ENCODE data around the gene PITX2.

DNA sequence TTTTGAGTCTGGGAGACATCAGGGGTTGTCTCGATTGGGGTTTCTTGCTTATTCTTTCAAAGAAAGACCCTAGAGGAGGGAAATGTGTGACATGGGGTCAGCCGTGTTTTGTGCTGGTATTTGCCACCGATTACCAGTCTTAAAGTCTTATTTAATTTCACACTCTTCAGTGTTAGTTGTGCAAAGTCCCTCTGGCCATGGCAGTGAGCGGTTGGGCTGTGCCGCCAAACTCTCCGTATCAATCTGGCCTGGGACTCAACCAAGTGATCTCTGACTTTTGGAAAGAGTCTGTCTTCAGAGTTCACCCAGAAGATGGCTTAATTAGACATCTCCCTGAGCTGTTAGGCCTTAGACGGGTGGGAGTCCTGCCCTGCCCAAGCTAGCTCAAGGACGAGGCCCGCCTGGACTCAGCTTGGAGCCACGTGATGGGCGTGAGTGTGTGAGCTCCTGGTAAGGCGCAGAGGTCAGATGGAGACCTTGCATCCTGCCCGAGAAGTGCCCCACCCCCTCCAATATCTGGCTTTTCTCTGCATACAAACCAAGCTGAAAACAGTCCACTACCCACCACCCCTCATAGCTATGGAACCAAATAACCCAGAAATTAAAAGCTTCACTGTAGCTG, 3.8 kb upstream of the PITX2 start:
- TF ChIP-seq EZH2 (IDR thresholded peaks at IDR 0.05; ENCODE audit: low read depth, unreplicated experiment) (peak; percentile 66), JUNB (IDR thresholded peaks at IDR 0.05; ENCODE audit: unreplicated experiment) (no peak), EZH2phosphoT487 (IDR thresholded peaks at IDR 0.05; ENCODE audit: unreplicated experiment) (no peak), STAT1 (IDR thresholded peaks at IDR 0.05; ENCODE audit: unreplicated experiment) (no peak), POLR2AphosphoS5 (IDR thresholded peaks at IDR 0.05; ENCODE audit: low read depth) (no peak), CREB1 (CRISPR knock-in tag; IDR thresholded peaks at IDR 0.05; ENCODE audit: low read depth) (no peak), NANOG (IDR thresholded peaks at IDR 0.05; ENCODE audit: borderline replicate concordance) (no peak), ZNF331 (CRISPR knock-in tag; IDR thresholded peaks at IDR 0.05; ENCODE audit: low read depth) (no peak), ZNF114 (CRISPR knock-in tag; IDR thresholded peaks at IDR 0.05) (no peak)
- TF ChIP-seq, protein P1, sequence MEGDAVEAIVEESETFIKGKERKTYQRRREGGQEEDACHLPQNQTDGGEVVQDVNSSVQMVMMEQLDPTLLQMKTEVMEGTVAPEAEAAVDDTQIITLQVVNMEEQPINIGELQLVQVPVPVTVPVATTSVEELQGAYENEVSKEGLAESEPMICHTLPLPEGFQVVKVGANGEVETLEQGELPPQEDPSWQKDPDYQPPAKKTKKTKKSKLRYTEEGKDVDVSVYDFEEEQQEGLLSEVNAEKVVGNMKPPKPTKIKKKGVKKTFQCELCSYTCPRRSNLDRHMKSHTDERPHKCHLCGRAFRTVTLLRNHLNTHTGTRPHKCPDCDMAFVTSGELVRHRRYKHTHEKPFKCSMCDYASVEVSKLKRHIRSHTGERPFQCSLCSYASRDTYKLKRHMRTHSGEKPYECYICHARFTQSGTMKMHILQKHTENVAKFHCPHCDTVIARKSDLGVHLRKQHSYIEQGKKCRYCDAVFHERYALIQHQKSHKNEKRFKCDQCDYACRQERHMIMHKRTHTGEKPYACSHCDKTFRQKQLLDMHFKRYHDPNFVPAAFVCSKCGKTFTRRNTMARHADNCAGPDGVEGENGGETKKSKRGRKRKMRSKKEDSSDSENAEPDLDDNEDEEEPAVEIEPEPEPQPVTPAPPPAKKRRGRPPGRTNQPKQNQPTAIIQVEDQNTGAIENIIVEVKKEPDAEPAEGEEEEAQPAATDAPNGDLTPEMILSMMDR (conservative IDR thresholded peaks at IDR 0.05; ENCODE audit: low read depth in 2 of 2), result no peak
- TF ChIP-seq, protein P2, sequence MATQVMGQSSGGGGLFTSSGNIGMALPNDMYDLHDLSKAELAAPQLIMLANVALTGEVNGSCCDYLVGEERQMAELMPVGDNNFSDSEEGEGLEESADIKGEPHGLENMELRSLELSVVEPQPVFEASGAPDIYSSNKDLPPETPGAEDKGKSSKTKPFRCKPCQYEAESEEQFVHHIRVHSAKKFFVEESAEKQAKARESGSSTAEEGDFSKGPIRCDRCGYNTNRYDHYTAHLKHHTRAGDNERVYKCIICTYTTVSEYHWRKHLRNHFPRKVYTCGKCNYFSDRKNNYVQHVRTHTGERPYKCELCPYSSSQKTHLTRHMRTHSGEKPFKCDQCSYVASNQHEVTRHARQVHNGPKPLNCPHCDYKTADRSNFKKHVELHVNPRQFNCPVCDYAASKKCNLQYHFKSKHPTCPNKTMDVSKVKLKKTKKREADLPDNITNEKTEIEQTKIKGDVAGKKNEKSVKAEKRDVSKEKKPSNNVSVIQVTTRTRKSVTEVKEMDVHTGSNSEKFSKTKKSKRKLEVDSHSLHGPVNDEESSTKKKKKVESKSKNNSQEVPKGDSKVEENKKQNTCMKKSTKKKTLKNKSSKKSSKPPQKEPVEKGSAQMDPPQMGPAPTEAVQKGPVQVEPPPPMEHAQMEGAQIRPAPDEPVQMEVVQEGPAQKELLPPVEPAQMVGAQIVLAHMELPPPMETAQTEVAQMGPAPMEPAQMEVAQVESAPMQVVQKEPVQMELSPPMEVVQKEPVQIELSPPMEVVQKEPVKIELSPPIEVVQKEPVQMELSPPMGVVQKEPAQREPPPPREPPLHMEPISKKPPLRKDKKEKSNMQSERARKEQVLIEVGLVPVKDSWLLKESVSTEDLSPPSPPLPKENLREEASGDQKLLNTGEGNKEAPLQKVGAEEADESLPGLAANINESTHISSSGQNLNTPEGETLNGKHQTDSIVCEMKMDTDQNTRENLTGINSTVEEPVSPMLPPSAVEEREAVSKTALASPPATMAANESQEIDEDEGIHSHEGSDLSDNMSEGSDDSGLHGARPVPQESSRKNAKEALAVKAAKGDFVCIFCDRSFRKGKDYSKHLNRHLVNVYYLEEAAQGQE (IDR thresholded peaks at IDR 0.05; ENCODE audit: unreplicated experiment), result no peak
- TF ChIP-seq, protein P3, sequence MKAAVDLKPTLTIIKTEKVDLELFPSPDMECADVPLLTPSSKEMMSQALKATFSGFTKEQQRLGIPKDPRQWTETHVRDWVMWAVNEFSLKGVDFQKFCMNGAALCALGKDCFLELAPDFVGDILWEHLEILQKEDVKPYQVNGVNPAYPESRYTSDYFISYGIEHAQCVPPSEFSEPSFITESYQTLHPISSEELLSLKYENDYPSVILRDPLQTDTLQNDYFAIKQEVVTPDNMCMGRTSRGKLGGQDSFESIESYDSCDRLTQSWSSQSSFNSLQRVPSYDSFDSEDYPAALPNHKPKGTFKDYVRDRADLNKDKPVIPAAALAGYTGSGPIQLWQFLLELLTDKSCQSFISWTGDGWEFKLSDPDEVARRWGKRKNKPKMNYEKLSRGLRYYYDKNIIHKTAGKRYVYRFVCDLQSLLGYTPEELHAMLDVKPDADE (IDR thresholded peaks at IDR 0.05), result no peak
- TF ChIP-seq, protein P4, sequence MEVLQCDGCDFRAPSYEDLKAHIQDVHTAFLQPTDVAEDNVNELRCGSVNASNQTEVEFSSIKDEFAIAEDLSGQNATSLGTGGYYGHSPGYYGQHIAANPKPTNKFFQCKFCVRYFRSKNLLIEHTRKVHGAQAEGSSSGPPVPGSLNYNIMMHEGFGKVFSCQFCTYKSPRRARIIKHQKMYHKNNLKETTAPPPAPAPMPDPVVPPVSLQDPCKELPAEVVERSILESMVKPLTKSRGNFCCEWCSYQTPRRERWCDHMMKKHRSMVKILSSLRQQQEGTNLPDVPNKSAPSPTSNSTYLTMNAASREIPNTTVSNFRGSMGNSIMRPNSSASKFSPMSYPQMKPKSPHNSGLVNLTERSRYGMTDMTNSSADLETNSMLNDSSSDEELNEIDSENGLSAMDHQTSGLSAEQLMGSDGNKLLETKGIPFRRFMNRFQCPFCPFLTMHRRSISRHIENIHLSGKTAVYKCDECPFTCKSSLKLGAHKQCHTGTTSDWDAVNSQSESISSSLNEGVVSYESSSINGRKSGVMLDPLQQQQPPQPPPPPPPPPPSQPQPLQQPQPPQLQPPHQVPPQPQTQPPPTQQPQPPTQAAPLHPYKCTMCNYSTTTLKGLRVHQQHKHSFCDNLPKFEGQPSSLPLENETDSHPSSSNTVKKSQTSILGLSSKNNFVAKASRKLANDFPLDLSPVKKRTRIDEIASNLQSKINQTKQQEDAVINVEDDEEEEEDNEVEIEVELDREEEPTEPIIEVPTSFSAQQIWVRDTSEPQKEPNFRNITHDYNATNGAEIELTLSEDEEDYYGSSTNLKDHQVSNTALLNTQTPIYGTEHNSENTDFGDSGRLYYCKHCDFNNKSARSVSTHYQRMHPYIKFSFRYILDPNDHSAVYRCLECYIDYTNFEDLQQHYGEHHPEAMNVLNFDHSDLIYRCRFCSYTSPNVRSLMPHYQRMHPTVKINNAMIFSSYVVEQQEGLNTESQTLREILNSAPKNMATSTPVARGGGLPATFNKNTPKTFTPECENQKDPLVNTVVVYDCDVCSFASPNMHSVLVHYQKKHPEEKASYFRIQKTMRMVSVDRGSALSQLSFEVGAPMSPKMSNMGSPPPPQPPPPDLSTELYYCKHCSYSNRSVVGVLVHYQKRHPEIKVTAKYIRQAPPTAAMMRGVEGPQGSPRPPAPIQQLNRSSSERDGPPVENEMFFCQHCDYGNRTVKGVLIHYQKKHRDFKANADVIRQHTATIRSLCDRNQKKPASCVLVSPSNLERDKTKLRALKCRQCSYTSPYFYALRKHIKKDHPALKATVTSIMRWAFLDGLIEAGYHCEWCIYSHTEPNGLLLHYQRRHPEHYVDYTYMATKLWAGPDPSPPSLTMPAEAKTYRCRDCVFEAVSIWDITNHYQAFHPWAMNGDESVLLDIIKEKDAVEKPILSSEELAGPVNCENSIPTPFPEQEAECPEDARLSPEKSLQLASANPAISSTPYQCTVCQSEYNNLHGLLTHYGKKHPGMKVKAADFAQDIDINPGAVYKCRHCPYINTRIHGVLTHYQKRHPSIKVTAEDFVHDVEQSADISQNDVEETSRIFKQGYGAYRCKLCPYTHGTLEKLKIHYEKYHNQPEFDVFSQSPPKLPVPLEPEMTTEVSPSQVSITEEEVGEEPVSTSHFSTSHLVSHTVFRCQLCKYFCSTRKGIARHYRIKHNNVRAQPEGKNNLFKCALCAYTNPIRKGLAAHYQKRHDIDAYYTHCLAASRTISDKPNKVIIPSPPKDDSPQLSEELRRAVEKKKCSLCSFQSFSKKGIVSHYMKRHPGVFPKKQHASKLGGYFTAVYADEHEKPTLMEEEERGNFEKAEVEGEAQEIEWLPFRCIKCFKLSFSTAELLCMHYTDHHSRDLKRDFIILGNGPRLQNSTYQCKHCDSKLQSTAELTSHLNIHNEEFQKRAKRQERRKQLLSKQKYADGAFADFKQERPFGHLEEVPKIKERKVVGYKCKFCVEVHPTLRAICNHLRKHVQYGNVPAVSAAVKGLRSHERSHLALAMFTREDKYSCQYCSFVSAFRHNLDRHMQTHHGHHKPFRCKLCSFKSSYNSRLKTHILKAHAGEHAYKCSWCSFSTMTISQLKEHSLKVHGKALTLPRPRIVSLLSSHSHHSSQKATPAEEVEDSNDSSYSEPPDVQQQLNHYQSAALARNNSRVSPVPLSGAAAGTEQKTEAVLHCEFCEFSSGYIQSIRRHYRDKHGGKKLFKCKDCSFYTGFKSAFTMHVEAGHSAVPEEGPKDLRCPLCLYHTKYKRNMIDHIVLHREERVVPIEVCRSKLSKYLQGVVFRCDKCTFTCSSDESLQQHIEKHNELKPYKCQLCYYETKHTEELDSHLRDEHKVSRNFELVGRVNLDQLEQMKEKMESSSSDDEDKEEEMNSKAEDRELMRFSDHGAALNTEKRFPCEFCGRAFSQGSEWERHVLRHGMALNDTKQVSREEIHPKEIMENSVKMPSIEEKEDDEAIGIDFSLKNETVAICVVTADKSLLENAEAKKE (CRISPR knock-in tag; IDR thresholded peaks at IDR 0.05), result no peak
